ENCODE measurements around the gene FTCD. TPM values are rescaled to one million over a fixed set of nuclear protein-coding genes. Genes with fewer than 3 reads are reported as not detected.

Gene FTCD
- total RNA-seq, 1 donor from 2014 or later: 0.30 TPM

DNA sequence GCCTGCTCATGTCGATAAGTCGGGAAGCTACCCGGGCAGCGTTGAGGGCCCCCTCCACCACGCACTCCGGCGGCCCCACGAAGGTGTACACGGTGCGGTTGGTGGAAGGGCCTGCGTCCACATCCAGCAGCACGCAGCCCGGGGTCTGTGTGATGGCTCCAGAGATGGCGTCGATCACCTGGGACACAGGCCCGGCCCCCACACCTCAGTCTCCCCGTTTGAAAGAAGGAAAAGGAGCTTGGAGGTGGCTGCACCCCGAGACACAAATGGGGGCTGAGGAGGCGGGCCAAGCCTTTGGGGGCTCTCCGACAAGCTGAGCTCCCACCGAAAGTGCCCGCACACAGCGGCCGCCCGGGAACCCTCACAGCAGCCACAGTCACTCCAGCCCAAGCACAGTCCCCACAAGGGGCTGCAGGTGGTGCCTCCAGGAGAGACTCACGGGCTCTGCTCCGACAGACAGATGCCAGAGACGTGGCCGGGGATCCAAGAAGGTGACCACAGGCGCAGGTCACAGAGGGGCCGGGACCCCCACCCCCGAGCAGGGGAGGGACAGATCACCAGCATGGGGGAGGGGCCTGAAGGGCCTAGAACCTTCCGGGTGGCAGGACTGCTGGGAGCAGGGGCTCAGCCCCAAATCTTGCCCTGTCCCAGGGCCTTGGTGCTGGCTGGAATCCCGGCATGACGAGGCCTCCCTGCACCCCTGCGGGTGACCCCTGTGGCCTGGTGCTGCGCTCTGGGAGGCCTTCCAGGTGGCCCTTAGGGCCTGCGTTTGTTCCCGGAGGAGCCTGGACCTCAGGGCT is 1.0 kb downstream of the FTCD start:
- no peak for DNase-seq (ENCODE audit: low read depth)

DNA sequence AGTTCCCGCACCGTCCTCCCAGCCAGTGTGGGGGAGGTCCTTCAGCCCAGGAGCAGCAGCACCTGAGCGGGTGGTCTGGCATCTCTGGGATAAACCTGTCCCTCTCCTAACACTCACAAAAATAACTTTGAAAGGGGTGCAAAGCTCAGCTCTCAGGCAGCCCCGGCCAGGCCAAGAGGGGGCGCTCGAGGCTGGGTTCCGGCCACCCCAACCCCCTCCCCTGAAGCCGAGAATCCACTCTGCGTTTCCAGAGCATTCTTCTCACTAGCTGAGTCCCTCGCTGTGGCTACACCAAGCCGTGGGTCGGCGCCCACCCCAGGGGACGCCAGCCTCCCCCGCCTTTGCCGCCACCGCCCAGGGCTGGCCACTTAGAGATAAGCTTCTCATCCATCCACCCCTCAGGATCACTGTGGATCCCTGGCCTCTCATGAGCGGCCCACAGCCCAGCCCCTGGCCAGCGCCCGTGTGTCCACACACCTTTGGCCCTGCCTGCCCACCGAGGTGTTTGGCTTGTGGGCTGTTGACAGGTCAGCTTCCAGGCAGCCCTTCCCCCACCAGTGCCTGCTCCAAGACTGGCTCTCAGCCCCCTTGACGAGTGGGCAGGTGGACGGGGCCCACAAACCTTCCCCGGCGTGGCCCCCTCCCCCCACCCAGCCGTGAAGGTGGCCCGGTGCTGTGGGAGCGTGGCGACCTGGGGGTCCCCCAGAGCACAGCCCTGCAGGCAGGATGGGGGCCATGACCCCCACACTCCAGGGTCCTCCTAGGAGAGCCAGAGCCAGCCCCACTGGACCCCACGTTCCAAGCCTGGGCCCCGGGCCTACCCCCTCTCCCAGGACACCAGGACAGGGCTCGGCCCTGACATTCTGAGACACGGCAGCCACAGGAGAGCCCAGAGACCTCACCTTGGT is 1.9 kb downstream of the FTCD start:
- DNase-seq (ENCODE audit: low read depth): no peak

DNA sequence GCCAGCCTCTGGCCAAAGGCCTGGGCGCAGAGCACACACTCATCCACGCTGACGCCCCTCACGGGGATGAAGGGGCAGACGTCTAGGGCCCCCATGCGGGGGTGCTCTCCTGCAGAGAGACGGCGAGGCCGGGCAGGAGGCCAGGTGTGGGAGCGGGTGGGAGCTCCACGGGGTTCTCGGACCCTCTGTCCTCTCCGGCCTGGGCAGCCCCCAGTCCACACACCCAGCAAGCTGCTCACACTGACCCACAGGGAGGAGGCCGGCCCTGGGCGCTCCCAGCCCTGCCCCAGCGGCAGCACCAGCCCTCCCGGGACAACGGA is 2.5 kb downstream of the FTCD start:
- no peak for DNase-seq (ENCODE audit: low read depth)

DNA sequence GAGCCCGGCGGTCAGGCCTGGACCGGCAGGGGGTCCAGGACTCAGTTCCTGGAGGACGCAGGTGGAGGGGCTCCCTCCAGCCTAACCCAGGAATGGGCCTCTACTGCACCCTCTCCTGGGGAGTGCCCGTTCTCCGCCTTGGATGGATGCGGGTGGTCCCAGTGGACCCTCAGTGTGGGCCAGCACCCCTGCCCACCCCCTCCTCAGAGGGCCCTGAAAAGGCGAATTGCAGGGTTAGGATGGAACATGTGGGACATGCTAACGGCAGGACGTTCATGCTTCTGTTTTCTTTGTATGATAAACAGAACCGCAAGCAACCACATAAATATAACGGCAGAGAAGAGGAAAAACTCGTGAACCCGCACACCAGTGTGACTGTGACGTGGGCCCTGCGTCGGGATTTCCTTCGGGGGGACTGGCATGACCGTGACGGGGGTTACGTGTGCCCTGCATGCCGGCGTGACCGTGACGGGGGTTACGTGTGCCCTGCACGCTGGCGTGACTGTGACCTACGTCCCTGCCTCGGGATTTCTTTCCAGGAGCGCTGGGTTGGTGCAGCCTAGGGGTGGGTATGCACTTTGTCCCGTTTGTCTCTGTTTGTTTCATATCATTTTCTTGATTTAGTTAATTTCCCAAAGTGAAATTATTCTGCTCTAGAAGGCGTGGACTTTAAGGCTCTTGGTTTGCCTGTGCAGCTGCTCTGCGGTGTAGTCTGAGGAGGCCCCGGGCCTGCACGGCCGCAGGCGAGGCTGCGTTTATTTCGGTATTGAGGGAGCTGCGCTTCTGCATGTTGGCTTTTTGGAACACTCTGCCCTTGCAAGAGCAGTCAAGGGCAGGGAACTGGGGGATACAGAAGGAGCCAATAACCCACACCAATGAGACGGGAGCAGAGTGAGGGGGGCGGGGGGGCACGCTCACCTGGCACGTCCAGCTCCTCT is 3.1 kb downstream of the FTCD start:
- no peak for DNase-seq (ENCODE audit: low read depth)

DNA sequence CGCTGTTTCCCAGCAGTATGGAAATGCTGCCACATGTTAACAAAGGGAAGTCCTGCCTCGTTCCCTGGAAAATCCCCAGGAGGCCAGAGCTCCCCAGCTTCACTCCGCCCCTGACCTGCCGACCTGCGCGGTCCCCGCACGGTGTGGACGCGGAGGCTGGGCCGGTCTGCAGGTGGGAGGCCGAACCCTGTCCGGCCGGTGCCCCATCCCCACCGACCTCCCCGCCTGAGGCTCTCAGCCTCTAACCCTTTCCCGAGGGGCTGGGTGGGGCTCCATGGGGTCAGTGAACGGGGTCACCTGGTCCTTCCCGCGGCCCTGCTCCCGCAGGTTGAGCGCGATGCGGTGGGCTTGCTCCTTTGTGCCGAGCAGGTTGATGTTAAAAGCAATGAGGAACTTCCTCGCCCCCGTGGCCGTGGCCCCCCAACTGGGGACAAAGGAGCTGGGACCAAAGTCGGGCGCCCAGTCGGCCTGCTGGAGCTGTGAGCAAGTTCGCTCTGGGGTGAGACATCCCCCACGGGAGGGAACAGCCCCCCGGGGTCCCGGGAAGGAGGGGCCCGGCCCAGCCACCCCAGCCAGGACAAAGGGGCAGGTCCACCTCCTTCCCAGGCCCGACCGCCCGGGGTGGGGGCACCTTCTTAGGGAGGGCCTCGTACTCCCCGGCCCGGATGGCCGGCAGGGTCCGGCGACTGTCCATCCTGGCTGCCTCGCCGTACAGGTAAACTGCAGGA is 4.0 kb downstream of the FTCD start:
- DNase-seq (ENCODE audit: low read depth): no peak

GRCh38 chr21:46150491-46151121 is 4.8 kb downstream of the FTCD start:
- no peak for DNase-seq (ENCODE audit: low read depth)

DNA sequence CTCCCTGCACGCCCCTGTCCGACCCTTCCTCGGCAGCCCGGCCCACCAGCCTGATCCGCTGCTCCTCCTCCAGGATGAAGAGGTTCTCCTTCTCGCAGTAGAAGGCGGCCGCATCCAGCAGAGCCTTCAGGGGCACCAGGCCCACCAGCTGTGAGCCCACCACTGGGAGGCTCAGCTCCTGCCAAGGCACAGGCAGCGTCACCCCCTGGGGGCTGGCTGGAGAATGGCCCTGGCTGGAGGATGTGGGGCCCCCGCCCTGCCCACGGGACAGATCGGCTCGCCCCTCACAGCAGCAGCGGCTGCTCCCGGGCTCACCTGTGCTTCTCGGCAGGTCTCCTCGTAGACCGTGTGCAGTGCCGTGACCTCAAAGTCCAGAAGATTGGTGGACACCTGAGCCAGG is 5.3 kb downstream of the FTCD start:
- no peak for DNase-seq (ENCODE audit: low read depth)

- DNase-seq (ENCODE audit: low read depth): no peak
Observed at GRCh38 chr21:46149205-46149901, 6.0 kb downstream of the FTCD start.

- no peak for DNase-seq (ENCODE audit: low read depth)
Observed at GRCh38 chr21:46148106-46148505, 7.3 kb downstream of the FTCD start.

GRCh38 chr21:46147429-46147828 is 8.0 kb downstream of the FTCD start:
- DNase-seq (ENCODE audit: low read depth): peak; percentile 21

- DNase-seq (ENCODE audit: low read depth): no peak
Observed at GRCh38 chr21:46146856-46147255, 8.5 kb downstream of the FTCD start.

DNA sequence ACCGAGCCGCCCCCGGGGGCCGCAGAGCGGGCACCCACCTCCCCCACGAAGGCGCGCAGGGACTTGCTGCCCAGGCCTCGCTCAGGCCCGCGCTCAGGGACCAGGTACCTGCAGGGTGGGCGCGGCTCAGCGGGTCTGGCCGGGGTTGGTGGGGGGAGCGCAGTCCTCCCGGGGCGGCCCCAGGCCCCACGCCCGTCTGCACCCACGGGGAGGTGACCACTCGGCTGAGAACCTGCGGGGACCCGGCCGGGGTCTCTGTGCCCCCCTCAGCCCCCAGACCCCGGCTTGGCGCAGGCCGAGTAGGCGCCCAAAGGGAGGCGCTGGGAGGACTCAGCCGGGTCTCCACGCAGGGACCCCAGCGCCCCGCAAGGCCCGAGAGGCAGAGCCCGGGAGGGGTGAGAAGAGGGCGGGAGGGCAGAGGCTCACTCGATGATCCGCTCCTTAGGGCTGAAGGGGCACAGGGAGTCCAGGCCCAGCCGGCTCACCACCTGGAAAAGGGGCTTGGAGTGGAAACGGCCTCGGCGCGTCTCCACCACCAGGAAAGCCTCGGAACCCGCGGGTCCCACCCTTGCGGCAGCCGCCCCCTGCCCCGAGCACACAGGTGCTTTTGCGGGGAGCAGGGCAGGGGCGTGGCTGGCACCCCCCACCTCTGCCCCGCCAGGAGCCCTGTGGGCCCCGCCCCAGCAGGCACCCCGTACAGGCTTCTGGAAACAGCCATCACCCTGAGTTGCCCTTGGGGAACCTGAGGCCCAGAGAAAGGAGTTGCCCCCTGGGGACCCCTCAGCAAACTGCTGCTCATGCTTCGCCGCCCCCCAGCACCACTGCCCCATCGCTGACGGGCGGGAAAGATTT is 9.3 kb downstream of the FTCD start:
- DNase-seq (ENCODE audit: low read depth): no peak

DNA sequence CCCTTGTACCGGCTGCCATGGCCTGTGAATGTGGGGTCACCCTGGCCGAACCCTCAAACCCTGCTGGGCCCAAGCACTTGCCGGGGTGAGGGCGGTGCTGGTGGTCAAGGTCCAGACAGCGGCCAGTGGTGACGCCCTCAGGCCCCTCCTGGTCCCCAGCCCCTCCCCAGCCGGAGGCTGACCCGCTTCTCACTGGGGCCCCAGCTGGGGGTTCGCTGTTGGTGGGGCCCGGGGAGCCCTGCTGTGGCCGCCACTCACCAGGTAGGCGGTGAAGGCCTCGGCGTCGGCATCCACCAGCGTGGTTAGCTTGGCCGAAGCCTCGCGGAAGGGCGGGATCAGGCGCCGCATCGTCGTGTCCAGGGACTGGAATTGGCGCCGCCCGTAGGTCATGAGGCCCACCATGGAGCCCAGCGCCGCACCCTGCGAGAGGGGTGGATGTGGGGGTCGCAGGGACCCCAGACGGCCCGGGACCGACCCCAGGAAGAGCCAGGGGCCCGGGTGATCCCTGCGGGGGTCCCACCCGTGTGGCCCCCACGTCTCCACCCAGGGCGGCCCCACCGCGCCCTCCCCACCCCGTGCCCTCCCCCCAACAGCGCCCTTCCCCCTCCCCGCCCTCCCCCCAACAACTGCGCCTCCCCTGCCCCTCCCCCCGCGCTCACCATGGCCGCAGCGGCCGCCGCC is 10.1 kb downstream of the FTCD start:
- no peak for DNase-seq (ENCODE audit: low read depth)

- no peak for DNase-seq (ENCODE audit: low read depth)
Observed at GRCh38 chr21:46144464-46145070, 10.8 kb downstream of the FTCD start.

GRCh38 chr21:46142582-46143473 is 12.6 kb downstream of the FTCD start:
- DNase-seq (ENCODE audit: low read depth): no peak

- DNase-seq (ENCODE audit: low read depth): no peak
Observed at GRCh38 chr21:46141767-46142581, 13.4 kb downstream of the FTCD start.
